ENCODE measurements around the gene NCEH1. TPM values are rescaled to one million over a fixed set of nuclear protein-coding genes. Genes with fewer than 3 reads are reported as not detected.
A peak's percentile ranks its signal among the peaks of the same experiment; 100 is the strongest.

NCEH1 gene
- total RNA-seq, 4 donors from 2014 or later: 8.3 to 12.4 (median 11.0) TPM

GRCh38 chr3:172592898-172593669 lies 117.8 kb downstream of the NCEH1 start:
- H3K27ac ChIP-seq: no peak overlapping the region

GRCh38 chr3:172591876-172592771 lies 118.7 kb downstream of the NCEH1 start:
- no peaks in the 10 kb centered on the region for H3K36me3 ChIP-seq
- TF ChIP-seq CTCF (IDR thresholded peaks at IDR 0.05) (no peak), POLR2A (IDR thresholded peaks at IDR 0.05) (no peak)

More at GRCh38 chr3:172592898-172593669, 117.8 kb downstream of the NCEH1 start:
- Histone ChIP-seq H3K27me3 (no peaks in the 10 kb centered on the region), H3K9me3 (no peaks in the 10 kb centered on the region), H3K36me3 (no peaks in the 10 kb centered on the region), H3K4me3 (replicated peaks in 1 of 3) (no peak overlapping the region), H3K4me1 (peaks cover 7 to 15% of the 10 kb centered on the region in 2 donors)
- no peak for DNase-seq
- TF ChIP-seq CTCF (IDR thresholded peaks at IDR 0.05) (no peak), POLR2A (IDR thresholded peaks at IDR 0.05) (no peak)
- intact Hi-C loops (cut with DNase I): loop anchor here (10.0 kb wide), 1 partner anchor 108 kb away; no protein-coding TSS in a partner anchor
- WGBS, 2 donors: 95 to 96% methylated on average over 11 of the region's 11 CpGs

GRCh38 chr3:172591125-172591605 lies 119.7 kb downstream of the NCEH1 start:
- no peaks in the 10 kb centered on the region for H3K27me3 ChIP-seq
- no peak for DNase-seq
- intact Hi-C loops (cut with DNase I): loop anchor here (10.0 kb wide), 1 partner anchor 106 kb away; no protein-coding TSS in a partner anchor
- TF ChIP-seq CTCF (IDR thresholded peaks at IDR 0.05) (no peak), POLR2A (IDR thresholded peaks at IDR 0.05) (no peak)
- H3K9me3 ChIP-seq: no peaks in the 10 kb centered on the region
- 83 to 88% methylated on average over 4 of the region's 4 CpGs for WGBS, 2 donors
- H3K27ac ChIP-seq: no peak overlapping the region
- H3K4me3 ChIP-seq (replicated peaks in 1 of 3): no peak overlapping the region
- peaks cover 7 to 15% of the 10 kb centered on the region in 2 donors for H3K4me1 ChIP-seq
- H3K36me3 ChIP-seq: no peaks in the 10 kb centered on the region

More at GRCh38 chr3:172591876-172592771, 118.7 kb downstream of the NCEH1 start:
- H3K4me1 ChIP-seq: peaks cover 7 to 15% of the 10 kb centered on the region in 2 donors
- H3K27ac ChIP-seq: no peak overlapping the region
- no peaks in the 10 kb centered on the region for H3K9me3 ChIP-seq
- 83 to 90% methylated on average over 8 to 11 of the region's 11 CpGs for WGBS, 2 donors
- H3K27me3 ChIP-seq: no peaks in the 10 kb centered on the region
- no peak overlapping the region for H3K4me3 ChIP-seq (replicated peaks in 1 of 3)
- DNase-seq: no peak
- intact Hi-C loops (cut with DNase I): loop anchor here (10.0 kb wide), 1 partner anchor 107 kb away; no protein-coding TSS in a partner anchor

GRCh38 chr3:172586436-172586835 lies 124.4 kb downstream of the NCEH1 start:
- Histone ChIP-seq H3K4me3 (replicated peaks in 1 of 3) (no peak overlapping the region), H3K4me1 (no peaks in the 10 kb centered on the region), H3K9me3 (no peaks in the 10 kb centered on the region), H3K27me3 (no peaks in the 10 kb centered on the region), H3K36me3 (no peaks in the 10 kb centered on the region), H3K27ac (peak overlapping the region; percentile 2 to 78 (median 15))
- no peak for DNase-seq
- no peak for TF ChIP-seq CTCF (IDR thresholded peaks at IDR 0.05)
- TF ChIP-seq POLR2A (IDR thresholded peaks at IDR 0.05): no peak
- intact Hi-C loops (cut with DNase I): no loop called here

Measured in thyroid gland (tissue), 4 donors.